ENCODE results near the gene LHFPL6. TPM values are rescaled to one million over a fixed set of nuclear protein-coding genes. Genes with fewer than 3 reads are reported as not detected.

LHFPL6 gene
- total and polyA plus RNA-seq, 8 donors, result 50.5 to 113 (median 80.2) TPM

GRCh38 chr13:39530916-39531315 lies 72.1 kb downstream of the LHFPL6 start:
- ATAC-seq (no peak), DNase-seq (peak in 1 of 4 donors; percentile 24)
- Histone ChIP-seq H3K27ac (no peak overlapping the region), H3K4me3 (no peak overlapping the region), H3K27me3 (no peaks in the 10 kb centered on the region), H3K9me3 (no peaks in the 10 kb centered on the region), H3K4me1 (peaks cover 3 to 4% of the 10 kb centered on the region in 2 donors), H3K36me3 (no peaks in the 10 kb centered on the region)
- intact Hi-C loops (cut with DNase I), result no loop called here
- no peak for TF ChIP-seq CTCF (IDR thresholded peaks at IDR 0.05)

GRCh38 chr13:39528661-39528980 lies 74.4 kb downstream of the LHFPL6 start:
- Histone ChIP-seq H3K4me1 (peaks cover 3 to 4% of the 10 kb centered on the region in 2 donors), H3K9me3 (no peaks in the 10 kb centered on the region), H3K27ac (no peak overlapping the region), H3K27me3 (no peaks in the 10 kb centered on the region), H3K4me3 (no peak overlapping the region), H3K36me3 (no peaks in the 10 kb centered on the region)
- intact Hi-C loops (cut with DNase I), result no loop called here
- ATAC-seq, result no peak
- DNase-seq, result no peak
- no peak for TF ChIP-seq CTCF (IDR thresholded peaks at IDR 0.05)

GRCh38 chr13:39527961-39528660 lies 74.9 kb downstream of the LHFPL6 start:
- DNase-seq (no peak), ATAC-seq (peak; percentile 58)
- TF ChIP-seq CTCF (IDR thresholded peaks at IDR 0.05), result no peak
- no peak overlapping the region for H3K4me3 ChIP-seq
- H3K36me3 ChIP-seq, result no peaks in the 10 kb centered on the region
- H3K27ac ChIP-seq, result no peak overlapping the region
- H3K4me1 ChIP-seq, result peaks cover 3 to 4% of the 10 kb centered on the region in 2 donors
- H3K9me3 ChIP-seq, result no peaks in the 10 kb centered on the region
- H3K27me3 ChIP-seq, result no peaks in the 10 kb centered on the region
- intact Hi-C loops (cut with DNase I), result no loop called here

- intact Hi-C loops (cut with DNase I), result no loop called here
- no peak for TF ChIP-seq CTCF (IDR thresholded peaks at IDR 0.05)
- no peaks in the 10 kb centered on the region for H3K36me3 ChIP-seq
- H3K27ac ChIP-seq, result no peak overlapping the region
- no peak overlapping the region for H3K4me3 ChIP-seq
- ATAC-seq (no peak), DNase-seq (no peak)
- peaks cover 3 to 4% of the 10 kb centered on the region in 2 donors for H3K4me1 ChIP-seq
- no peaks in the 10 kb centered on the region for H3K27me3 ChIP-seq
- H3K9me3 ChIP-seq, result no peaks in the 10 kb centered on the region
Measured at GRCh38 chr13:39527301-39527700, 75.7 kb downstream of the LHFPL6 start.

GRCh38 chr13:39526499-39526898 lies 76.5 kb downstream of the LHFPL6 start:
- TF ChIP-seq CTCF (IDR thresholded peaks at IDR 0.05), result no peak
- ATAC-seq (no peak), DNase-seq (no peak)
- no peak overlapping the region for H3K27ac ChIP-seq
- H3K9me3 ChIP-seq, result no peaks in the 10 kb centered on the region
- H3K27me3 ChIP-seq, result no peaks in the 10 kb centered on the region
- H3K4me1 ChIP-seq, result peaks cover 0 to under 1% of the 10 kb centered on the region in 2 donors
- no peak overlapping the region for H3K4me3 ChIP-seq
- intact Hi-C loops (cut with DNase I), result no loop called here
- no peaks in the 10 kb centered on the region for H3K36me3 ChIP-seq
